BE2C (cell line): ENCODE results near the gene CPT1A.

Experiments used
- DNase-seq: peaks from one replicate; pipeline ENCODE4 v3.0.0-alpha.2; 2020
- H3K27me3 ChIP-seq: fragments of 250-450 bp; sonication (Bioruptor Pico); 2 replicates; pipeline ENCODE4 v1.5.1; 2020; ENCODE audit warnings: mild to moderate bottlenecking
- H3K36me3 ChIP-seq: fragments of 250-450 bp; sonication (Bioruptor Pico); 2 replicates; pipeline ENCODE4 v1.5.1; 2020; ENCODE audit warnings: mild to moderate bottlenecking
- H3K4me1 ChIP-seq: fragments of 250-450 bp; sonication (Bioruptor Pico); 2 replicates; pipeline ENCODE4 v1.5.1; 2020
- H3K4me3 ChIP-seq: 2 replicates; pipeline ENCODE4 v1.5.1; 2011; ENCODE audit warnings: low read depth, low read length
- H3K9me3 ChIP-seq: fragments of 250-450 bp; sonication (Bioruptor Pico); 2 replicates; pipeline ENCODE4 v1.5.1; 2020
- TF ChIP-seq, protein P1 (sequence below): IDR thresholded peaks from 2 replicates; pipeline ENCODE4 v1.5.1; 2012; ENCODE audit warnings: mild to moderate bottlenecking, low read depth, low read length

CPT1A gene

DNA sequence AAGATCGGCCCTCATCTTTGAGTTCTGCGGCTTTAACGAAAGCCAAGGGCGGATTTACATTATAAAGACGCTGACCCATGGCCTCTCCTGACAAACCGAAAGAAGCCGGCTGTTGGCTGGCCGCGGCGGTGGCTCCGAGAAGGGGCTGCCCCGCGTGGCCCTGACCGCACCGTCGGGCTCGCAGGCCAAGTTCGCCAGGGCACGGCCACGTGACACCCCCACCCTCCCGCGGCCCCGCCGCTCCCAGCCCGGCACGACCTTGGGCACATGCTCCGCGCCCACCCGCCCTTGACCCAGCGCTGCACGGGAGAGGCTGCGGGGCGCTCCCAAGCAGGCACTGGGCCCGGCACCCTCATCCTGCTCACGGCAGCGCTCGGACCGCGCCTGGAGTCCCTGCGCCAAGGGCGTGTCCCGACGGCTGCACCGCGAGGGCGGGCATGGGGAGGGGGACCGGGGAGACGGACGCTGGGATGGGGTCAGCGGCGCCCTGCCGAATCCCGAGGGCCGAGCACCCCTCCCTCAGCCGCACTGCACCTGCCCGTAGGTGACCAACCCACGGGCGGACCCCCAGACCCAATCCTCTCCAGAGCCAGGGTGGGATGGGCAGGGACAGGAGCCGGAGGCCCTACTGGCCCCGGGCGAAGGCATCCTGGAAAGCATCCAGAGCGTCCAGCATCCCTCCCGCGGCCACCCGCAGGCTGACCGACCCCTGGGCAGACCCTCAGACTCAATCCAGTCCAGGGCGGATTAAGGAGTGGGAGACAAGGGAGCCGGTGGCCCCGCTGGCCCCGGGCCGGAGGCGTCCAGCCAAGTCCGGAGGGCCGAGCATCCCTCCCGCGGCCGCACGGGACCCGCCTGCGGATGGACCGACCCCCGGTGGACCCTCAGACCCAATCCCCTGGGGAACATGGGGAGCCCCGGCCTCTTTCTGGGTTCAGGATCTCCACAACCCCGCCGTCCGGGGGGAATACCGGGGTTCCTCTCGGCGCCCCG, 759 bp downstream of the CPT1A start:
- Histone ChIP-seq H3K36me3 (no peaks in the 10 kb centered on the region), H3K27me3 (no peaks in the 10 kb centered on the region)
- no peak for DNase-seq

DNA sequence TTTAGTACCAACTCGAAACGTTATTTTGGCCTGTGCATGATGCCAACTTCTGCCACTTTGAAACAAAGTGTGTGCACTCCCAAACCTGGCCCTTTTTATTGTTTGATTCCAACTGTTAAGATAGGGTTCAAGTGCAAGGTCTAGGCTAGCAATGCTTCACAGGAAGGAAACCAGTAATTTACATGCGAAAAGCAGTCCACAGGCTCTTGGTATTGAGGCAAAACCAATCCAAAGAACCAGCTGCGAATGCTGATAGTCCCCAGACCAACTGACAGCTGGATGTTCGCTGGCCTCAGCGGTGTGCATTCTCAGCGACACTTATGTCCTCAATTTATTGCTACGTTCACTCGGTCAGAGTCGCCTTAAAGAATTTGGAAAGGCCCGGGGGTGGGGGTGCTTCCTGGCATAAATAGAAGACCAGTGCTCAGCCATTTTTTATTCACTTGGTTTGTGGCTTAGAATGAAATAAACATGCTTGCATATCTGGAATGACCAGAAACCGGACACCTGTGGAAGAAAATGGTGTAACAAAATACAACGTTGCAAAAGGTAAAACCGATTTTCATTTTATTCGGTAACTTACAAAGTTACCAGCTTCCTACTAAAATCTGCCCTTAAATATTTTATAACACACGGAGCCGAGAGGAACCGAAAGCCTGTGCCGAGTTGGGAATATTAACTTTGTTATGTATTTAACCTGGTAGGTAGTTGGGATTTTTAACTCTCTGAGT, 1.6 kb downstream of the CPT1A start:
- Histone ChIP-seq H3K36me3 (no peaks in the 10 kb centered on the region), H3K9me3 (no peaks in the 10 kb centered on the region), H3K4me3 (peak overlapping the region; percentile 57), H3K27me3 (no peaks in the 10 kb centered on the region), H3K4me1 (peaks cover 12% of the 10 kb centered on the region)
- peak; percentile 28 for DNase-seq
- TF ChIP-seq, protein P1, sequence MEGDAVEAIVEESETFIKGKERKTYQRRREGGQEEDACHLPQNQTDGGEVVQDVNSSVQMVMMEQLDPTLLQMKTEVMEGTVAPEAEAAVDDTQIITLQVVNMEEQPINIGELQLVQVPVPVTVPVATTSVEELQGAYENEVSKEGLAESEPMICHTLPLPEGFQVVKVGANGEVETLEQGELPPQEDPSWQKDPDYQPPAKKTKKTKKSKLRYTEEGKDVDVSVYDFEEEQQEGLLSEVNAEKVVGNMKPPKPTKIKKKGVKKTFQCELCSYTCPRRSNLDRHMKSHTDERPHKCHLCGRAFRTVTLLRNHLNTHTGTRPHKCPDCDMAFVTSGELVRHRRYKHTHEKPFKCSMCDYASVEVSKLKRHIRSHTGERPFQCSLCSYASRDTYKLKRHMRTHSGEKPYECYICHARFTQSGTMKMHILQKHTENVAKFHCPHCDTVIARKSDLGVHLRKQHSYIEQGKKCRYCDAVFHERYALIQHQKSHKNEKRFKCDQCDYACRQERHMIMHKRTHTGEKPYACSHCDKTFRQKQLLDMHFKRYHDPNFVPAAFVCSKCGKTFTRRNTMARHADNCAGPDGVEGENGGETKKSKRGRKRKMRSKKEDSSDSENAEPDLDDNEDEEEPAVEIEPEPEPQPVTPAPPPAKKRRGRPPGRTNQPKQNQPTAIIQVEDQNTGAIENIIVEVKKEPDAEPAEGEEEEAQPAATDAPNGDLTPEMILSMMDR, result no peak

More for the DNA sequence above, 759 bp downstream of the CPT1A start:
- Histone ChIP-seq H3K4me1 (peaks cover 12% of the 10 kb centered on the region), H3K4me3 (peak overlapping the region; percentile 55), H3K9me3 (no peaks in the 10 kb centered on the region)
- TF ChIP-seq, protein P1, result no peak

DNA sequence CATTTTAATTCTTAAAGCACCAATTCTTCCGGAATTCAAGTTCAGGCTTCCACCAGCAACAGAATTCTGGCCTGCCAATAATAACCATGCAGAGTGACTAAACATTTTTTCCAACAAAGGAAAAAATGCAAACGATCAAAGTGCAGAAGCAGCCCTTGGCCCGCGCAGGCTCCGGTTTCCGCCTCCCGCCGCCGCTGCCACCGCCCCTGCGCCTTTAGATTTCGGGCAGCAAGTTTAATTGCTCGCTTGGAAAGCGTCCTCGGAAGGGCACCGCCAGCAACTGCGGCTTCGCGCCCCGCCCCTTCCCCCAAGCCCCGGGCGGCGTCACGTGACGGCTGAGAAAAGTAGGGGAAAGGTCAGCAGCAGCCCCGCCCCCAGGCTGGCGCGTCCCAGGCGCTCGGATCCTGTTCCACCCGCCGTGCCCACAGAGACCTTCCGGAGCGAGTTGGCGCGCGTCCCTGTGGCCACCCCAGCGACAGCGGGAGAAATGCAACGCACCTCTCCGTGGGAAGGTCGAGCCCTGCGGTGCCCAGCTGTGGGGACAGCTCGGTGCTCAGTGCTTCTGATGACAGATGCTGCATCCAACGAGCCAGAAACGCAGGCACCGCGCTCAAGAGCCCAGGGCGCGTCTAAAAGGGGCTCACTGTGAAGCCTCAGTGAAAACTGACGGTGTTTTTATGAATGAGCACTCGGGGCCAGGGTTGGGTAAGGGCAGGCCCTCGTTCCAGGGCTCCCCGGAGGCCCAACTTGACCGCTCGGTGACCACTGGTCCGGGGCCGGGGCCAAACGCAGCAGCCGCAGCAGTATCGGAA, 2.5 kb downstream of the CPT1A start:
- no peaks in the 10 kb centered on the region for H3K36me3 ChIP-seq
- H3K27me3 ChIP-seq, result no peaks in the 10 kb centered on the region
- DNase-seq, result peak; percentile 98
- TF ChIP-seq, protein P1, result no peak
- H3K4me1 ChIP-seq, result peaks cover 12% of the 10 kb centered on the region
- H3K9me3 ChIP-seq, result no peaks in the 10 kb centered on the region
- H3K4me3 ChIP-seq, result peak overlapping the region; percentile 57

DNA sequence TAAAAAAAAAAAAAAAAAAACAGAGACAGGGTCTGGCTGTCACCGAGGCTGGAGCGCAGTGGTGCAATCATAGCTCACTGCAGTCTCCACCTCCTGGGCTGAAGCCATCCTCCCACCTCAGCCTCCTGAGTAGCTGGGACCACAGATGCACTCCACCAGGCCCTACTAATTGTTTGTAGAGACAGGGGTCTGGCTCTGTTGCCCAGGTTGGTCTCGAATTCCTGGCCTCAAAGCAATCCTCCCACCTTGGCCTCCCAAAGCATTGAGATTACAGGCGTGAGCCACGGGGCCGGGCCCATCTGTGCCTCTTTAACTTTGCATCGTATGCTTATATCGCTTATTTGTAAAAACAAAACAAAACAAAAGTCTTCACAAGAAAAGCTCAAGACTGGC, 3.1 kb downstream of the CPT1A start:
- DNase-seq, result no peak
- no peaks in the 10 kb centered on the region for H3K27me3 ChIP-seq
- H3K4me1 ChIP-seq, result peaks cover 12% of the 10 kb centered on the region
- no peaks in the 10 kb centered on the region for H3K9me3 ChIP-seq
- peak overlapping the region; percentile 57 for H3K4me3 ChIP-seq
- TF ChIP-seq, protein P1, result no peak
- no peaks in the 10 kb centered on the region for H3K36me3 ChIP-seq

GRCh38 chr11:68837583-68838571, 3.8 kb downstream of the CPT1A start:
- H3K4me1 ChIP-seq, result peaks cover 12% of the 10 kb centered on the region

More at GRCh38 chr11:68837583-68838571, 3.8 kb downstream of the CPT1A start:
- Histone ChIP-seq H3K9me3 (no peaks in the 10 kb centered on the region), H3K27me3 (no peaks in the 10 kb centered on the region), H3K36me3 (no peaks in the 10 kb centered on the region), H3K4me3 (no peak overlapping the region)
- TF ChIP-seq, protein P1, result no peak
- DNase-seq, result no peak
